ENCODE results near the gene HDAC9.
"Not testable (repeated sequence)": the region's sequence is repeated elsewhere in the genome, so short reads cannot be mapped to it uniquely, and the experiment has no call there.

The HDAC9 gene

GRCh38 chr7:18667466-18667865 lies 171.9 kb downstream of the HDAC9 start:
- DNase-seq: no peak

GRCh38 chr7:18671176-18671575 lies 175.6 kb downstream of the HDAC9 start:
- no peak for DNase-seq

GRCh38 chr7:18675579-18675978 lies 180.0 kb downstream of the HDAC9 start:
- no peak for DNase-seq

GRCh38 chr7:18679261-18679660 lies 183.7 kb downstream of the HDAC9 start:
- DNase-seq: no peak

DNA sequence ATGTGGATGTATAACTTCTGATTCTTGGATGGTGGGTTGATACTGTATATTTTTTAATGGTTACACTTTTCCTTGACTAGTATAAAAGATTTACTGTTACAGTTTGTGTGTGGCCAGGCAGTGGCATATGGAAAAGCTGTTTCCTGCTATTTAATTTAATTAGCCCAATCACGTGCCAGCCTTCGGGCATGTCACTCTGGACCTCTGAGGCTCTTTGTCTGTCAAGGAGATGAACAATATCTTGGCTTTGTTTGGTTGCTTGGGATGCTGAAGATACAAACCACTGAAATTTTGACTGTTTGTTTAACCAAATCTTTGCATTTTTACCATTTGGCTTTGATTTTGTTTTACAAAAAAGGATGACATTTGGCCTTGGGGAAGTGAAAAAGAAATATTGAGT lies 185.0 kb downstream of the HDAC9 start:
- no peak for DNase-seq

DNA sequence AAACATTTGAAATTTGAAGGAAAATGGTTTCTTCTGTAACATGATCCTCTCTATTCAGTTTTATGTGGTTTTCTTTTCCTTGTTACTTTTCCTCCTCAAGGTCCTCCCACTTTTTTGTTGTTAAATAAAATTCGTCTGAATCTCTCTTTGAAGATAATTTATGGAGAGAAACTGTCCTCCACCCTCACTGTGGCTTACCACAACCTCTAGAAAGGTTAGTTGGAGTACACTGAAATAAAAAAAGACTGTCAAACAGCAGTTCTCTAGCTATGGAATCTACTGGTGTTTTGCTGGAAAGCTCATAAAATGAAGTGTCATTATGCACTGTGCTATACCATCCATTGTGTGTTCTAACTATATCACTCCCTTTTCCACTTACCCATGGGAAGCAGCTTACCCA lies 189.4 kb downstream of the HDAC9 start:
- no peak for DNase-seq

DNA sequence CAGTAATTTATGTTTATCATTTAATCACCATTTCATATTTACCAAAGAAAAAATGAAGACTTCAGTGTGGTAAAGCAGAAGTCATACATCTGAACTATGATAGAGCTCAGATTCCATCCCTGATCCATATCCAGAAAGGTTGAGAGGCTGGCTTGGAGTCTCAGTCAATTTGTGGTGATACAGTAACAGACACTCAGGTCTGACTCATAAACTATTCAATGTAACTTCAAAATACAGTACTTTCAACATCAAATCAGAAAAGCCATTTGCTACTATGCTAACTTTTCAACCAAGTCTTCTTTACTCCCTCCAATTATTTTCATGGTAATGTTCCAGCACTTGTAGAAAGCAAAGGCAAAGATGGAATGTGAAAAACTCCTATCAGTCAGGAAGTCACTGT lies 190.4 kb downstream of the HDAC9 start:
- DNase-seq: no peak

DNA sequence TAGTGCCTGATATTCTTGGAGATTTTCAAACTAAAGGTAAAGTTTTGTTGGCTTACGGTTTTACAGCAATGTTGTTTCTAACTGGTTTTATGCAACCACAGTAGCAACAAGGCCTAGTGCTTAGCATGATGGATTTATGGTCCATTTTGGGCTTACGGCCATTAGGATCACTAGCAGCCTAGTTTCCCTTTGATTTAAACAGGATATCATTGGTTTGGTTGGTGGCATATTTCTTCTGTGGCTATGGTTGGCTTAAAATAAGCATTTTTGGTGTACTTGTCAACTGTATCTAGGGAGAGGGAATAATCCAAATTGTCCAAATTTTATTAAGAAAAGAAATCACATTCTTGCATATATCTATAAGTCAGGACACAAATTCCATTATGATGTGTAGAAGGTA lies 194.0 kb downstream of the HDAC9 start:
- DNase-seq: no peak

GRCh38 chr7:18693406-18693805 lies 197.9 kb downstream of the HDAC9 start:
- DNase-seq: no peak

GRCh38 chr7:18693816-18694215 lies 198.3 kb downstream of the HDAC9 start:
- DNase-seq: no peak

GRCh38 chr7:18694484-18694883 lies 198.9 kb downstream of the HDAC9 start:
- no peak for DNase-seq

- no peak for DNase-seq
Measured at GRCh38 chr7:18694911-18695310, 199.4 kb downstream of the HDAC9 start.

DNA sequence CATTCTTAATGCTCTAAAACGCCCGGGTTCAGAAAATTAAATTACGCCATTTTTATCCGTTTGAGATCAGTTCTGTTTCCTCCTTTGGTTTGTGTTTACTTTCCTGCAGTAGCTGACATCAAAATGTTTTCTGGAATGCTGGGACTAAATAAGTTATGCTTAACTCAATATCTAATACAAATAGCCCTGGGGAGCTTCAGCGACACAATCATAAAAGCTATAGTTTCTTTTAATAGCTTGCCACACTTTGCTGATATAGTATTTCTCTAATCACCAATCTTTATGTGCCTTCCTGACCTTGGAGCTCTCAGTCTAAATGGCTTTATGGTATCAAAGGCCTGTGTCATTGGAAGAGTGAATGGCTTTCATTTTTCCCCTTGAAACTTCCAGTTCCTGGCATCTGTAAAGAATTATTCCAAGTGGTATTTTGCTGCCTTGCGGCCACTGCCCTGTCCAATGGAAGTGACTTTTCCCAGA lies 202.7 kb downstream of the HDAC9 start:
- no peak for DNase-seq

- DNase-seq: no peak
Measured at GRCh38 chr7:18700147-18700546, 204.6 kb downstream of the HDAC9 start.

DNA sequence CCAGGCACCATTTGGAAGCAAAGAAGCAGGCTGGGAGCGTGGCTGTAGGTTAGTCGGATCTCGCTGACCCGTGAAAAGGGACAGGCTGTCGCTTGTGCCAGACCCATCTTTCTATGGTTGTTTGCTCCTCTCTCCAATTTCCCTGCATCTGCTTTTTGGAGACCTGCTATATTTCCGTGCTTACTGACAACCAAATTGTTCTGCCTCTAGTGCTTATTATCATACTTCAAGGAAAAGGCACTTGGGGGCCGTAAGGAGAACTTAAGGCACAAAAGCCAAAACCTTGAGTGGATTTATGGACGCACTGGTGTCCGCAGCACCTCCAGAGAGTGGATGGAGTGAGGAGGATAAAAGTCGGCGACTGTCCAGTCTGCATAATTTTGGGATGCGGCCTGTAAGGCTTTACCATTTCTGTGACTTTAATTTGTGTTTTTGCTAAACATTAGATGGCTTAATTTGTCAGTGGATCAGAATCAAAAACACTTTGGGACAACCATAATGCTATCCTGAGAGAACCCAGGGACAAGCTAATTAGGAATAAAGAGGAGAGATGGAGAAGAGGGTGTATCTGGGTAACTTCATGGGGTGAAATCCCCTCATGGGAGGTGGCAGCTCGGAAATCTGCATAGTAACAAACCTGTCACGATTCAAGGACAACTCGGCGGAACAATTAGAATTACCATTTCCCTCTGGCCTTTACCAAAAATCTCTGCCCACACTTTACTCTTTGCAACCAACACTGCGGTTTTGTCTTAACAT lies 206.7 kb downstream of the HDAC9 start:
- DNase-seq: no peak

GRCh38 chr7:18703685-18704084 lies 208.1 kb downstream of the HDAC9 start:
- no peak for DNase-seq

DNA sequence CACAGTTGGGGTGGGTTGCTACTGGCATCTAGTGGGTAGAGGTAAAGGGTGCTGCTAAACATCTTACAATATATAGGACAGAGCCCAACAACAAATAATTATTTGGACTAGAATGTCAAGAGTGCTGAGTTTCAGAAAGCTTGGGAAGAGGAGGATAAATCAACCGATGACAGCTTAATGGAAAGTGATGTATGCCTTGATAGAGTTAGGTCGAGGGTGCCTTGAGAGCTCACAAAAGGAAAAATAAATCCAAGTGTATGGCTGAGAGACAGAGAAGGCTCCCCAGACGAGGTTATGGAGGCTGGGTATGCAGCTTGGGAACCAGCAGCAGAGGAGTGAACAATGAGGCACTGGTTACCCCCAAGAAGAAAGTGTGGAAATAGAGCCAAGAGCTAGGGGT lies 211.1 kb downstream of the HDAC9 start:
- DNase-seq: no peak

GRCh38 chr7:18708204-18708603 lies 212.7 kb downstream of the HDAC9 start:
- no peak for DNase-seq

GRCh38 chr7:18715988-18716387 lies 220.4 kb downstream of the HDAC9 start:
- DNase-seq: no peak

GRCh38 chr7:18721429-18721828 lies 225.9 kb downstream of the HDAC9 start:
- no peak for DNase-seq

DNA sequence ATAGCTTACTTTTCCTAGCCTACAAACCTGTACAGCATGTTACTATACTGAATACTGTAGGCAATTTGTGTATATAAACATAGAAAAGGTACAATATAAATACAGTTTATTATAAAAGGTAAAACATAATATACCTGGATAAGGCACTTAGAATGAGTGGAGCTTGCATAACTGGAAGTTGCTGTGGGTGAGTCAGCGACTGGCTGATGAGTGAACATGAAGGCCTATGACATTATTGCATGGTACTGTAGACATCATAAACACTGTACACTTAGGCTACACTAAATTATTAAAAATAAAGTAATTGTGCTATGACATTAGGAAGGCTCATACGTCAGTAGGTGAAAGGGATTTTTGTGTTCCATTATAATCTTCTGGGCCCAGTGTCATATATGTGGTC lies 228.8 kb downstream of the HDAC9 start:
- DNase-seq: no peak

GRCh38 chr7:18727115-18727870 lies 231.7 kb downstream of the HDAC9 start:
- no peak for DNase-seq

DNA sequence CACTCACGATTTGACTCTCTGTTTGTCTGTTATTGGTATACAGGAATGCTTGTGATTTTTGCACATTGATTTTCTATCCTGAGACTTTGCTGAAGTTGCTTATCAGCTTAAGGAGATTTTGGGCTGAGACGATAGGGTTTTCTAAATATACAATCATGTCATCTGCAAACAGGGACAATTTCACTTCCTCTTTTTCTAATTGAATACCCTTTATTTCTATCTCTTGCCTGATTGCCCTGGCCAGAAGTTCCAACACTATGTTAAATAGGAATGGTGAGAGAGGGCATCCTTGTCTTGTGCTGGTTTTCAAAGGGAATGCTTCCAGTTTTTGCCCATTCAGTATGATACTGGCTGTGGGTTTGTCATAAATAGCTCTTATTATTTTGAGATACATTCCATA lies 240.5 kb downstream of the HDAC9 start:
- not testable (repeated sequence) for DNase-seq

DNA sequence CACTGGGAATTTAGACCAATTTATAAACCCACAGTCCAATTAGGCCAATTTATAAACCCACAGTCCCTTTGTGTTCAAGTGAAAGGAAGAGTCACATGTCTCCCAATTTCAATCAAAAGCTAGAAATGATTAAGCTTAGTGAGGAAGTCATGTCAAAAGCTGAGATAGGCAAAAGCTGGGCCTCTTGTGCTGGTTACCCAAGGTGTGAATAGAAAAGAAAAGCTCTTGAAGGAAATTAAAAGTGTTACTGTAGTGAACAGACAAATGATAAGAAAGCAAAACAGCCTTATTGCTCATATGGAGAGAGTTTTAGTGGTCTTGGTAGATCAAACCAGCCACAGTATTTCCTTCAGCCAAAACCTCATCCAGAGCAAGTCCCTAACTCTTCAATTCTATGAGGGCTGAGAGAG lies 245.0 kb downstream of the HDAC9 start:
- DNase-seq: no peak
